Prostate gland (tissue), 2 donors: ENCODE results near the gene KRT6B. TPM values are rescaled to one million over a fixed set of nuclear protein-coding genes. Genes with fewer than 3 reads are reported as not detected.
"Not testable (repeated sequence)": the region's sequence is repeated elsewhere in the genome, so short reads cannot be mapped to it uniquely, and the experiment has no call there.

Source experiments
- DNase-seq: peaks from one replicate; pipeline ENCODE4 v3.0.0-alpha.2; 2019; ENCODE audit warnings: low spot score
- H3K27ac ChIP-seq, 2 donors: fragments of 200-600 bp; sonication (generic); 2 replicates each; pipeline ENCODE4 v1.5.1; 2017 to 2019
- H3K27me3 ChIP-seq: fragments of 200-600 bp; sonication (generic); replicated peaks from 2 replicates; pipeline ENCODE4 v1.5.1; 2019; ENCODE audit not compliant: insufficient read depth
- H3K36me3 ChIP-seq, 2 donors: fragments of 200-600 bp; sonication (generic); 1 replicate in 1 of 2; 2 replicates in 1 of 2; pipeline versions ENCODE4 v1.5.1 to v1.8.1; 2017 to 2019
- H3K4me1 ChIP-seq: fragments of 200-600 bp; sonication (generic); replicated peaks from 2 replicates; pipeline ENCODE4 v1.5.1; 2019
- H3K4me3 ChIP-seq, 2 donors: fragments of 200-600 bp; sonication (generic); 2 replicates each; pipeline ENCODE4 v1.5.1; 2017 to 2019
- H3K9me3 ChIP-seq: fragments of 200-600 bp; sonication (generic); 2 replicates; pipeline ENCODE4 v1.5.1; 2017
- POLR2A ChIP-seq: fragments of 450-650 bp; IDR thresholded peaks from one replicate; pipeline ENCODE4 v1.6.1; 2016; ENCODE audit warnings: antibody characterized with exemption, mild to moderate bottlenecking
- POLR2AphosphoS5 ChIP-seq: sonication (generic); formaldehyde crosslinking; IDR thresholded peaks from one replicate; pipeline ENCODE4 v1.6.1; 2017; ENCODE audit warnings: antibody characterized with exemption
- WGBS: methylation state at CpG from one replicate; pipeline ENCODE4 v1.1.5; 2018; 5-methylcytosine and 5-hydroxymethylcytosine counted together
- intact Hi-C: fragments of 100-400 bp; cut with DNase I; formaldehyde crosslinking; loops from one replicate; pipeline ENCODE4 v1.14.2; 2022
- total RNA-seq, 2 donors: library from RNA; depleted of rRNA; stranded (reverse); fragments of >200 nt; gene quantifications; one replicate each; pipeline ENCODE4 v1.1.0, GENCODE V29; 2016
- TF ChIP-seq, protein P1 (sequence below), 4 experiments: fragments of 200-600 bp in 2 of 4; fragments of 450-650 bp in 2 of 4; sonication (generic) in 2 of 4; IDR thresholded peaks; 1 replicate in 3 of 4; 2 replicates in 1 of 4; pipeline ENCODE4 v1.5.1; 2016 to 2019; ENCODE audit warnings: antibody characterized with exemption in 4 of 4, mild to moderate bottlenecking in 2 of 4, moderate library complexity in 2 of 4

Gene KRT6B
- total RNA-seq, 2 donors from 2014 or later: 0.40 to 0.87 TPM

DNA sequence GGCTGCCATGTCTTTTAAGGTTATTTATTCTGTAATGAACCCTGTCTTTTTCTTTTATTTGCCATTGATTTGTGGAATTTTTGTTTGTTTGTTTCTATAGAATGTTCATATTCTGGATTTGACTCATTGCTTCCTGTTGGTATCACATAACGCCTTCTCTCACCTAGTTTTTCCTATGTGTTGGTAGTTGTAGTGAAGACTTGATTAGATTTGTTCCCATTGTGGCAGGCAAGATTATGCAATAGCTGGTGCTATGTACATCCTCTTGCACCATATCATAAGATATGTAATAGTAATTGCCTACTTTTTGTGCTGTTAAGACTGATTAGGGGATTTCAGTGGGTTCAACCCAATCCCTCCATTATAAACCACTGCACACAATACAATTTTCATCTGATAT, 3.9 kb upstream of the KRT6B start:
- Histone ChIP-seq H3K9me3 (no peaks in the 10 kb centered on the region), H3K4me3 (no peak overlapping the region), H3K36me3 (no peaks in the 10 kb centered on the region), H3K4me1 (no peaks in the 10 kb centered on the region), H3K27me3 (no peaks in the 10 kb centered on the region), H3K27ac (no peak overlapping the region)
- no peak for TF ChIP-seq POLR2A
- TF ChIP-seq, protein P1, sequence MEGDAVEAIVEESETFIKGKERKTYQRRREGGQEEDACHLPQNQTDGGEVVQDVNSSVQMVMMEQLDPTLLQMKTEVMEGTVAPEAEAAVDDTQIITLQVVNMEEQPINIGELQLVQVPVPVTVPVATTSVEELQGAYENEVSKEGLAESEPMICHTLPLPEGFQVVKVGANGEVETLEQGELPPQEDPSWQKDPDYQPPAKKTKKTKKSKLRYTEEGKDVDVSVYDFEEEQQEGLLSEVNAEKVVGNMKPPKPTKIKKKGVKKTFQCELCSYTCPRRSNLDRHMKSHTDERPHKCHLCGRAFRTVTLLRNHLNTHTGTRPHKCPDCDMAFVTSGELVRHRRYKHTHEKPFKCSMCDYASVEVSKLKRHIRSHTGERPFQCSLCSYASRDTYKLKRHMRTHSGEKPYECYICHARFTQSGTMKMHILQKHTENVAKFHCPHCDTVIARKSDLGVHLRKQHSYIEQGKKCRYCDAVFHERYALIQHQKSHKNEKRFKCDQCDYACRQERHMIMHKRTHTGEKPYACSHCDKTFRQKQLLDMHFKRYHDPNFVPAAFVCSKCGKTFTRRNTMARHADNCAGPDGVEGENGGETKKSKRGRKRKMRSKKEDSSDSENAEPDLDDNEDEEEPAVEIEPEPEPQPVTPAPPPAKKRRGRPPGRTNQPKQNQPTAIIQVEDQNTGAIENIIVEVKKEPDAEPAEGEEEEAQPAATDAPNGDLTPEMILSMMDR (IDR thresholded peaks at IDR 0.05): no peak
- TF ChIP-seq POLR2AphosphoS5: no peak
- intact Hi-C loops: no loop called here
- DNase-seq: no peak
- WGBS: 91% methylated on average over 1 of the region's 1 CpG

- H3K9me3 ChIP-seq: no peaks in the 10 kb centered on the region
- 29% methylated on average over 3 of the region's 3 CpGs for WGBS
- no peak for DNase-seq
- no peaks in the 10 kb centered on the region for H3K36me3 ChIP-seq
- H3K4me3 ChIP-seq: no peak overlapping the region
- peak overlapping the region in 1 of 2 donors; percentile 19 for H3K27ac ChIP-seq
- no peaks in the 10 kb centered on the region for H3K4me1 ChIP-seq
- TF ChIP-seq POLR2AphosphoS5: peak; percentile 42
- TF ChIP-seq, protein P1 (IDR thresholded peaks at IDR 0.05): no peak
- intact Hi-C loops: no loop called here
- H3K27me3 ChIP-seq: no peaks in the 10 kb centered on the region
These were observed 2.7 kb upstream of the KRT6B start for GRCh38 chr12:52454411-52455201.

DNA sequence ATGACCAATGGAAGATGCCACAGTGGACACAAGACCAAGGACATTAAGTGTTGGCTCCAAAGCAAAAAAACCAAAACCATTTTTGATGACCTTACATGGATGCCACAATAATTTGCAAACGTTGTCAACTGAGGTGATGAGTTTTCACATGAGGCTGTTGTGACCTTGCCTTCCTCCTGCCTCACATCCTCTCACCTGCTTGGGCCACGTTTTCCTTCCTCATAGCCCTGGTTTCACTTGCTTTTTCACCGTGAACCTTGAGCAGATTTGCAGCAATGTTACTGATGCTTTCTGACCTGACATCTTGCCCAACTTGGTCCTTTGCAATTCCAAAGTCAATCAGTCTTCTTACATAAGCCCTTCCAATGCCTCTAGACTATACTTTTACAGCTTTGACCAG, 3.7 kb downstream of the KRT6B start:
- no peak for TF ChIP-seq POLR2AphosphoS5
- TF ChIP-seq POLR2A: no peak
- TF ChIP-seq, protein P1 (IDR thresholded peaks at IDR 0.05): no peak
- H3K27me3 ChIP-seq: no peaks in the 10 kb centered on the region
- intact Hi-C loops: no loop called here
- no peak overlapping the region for H3K4me3 ChIP-seq
- no peaks in the 10 kb centered on the region for H3K36me3 ChIP-seq
- DNase-seq: no peak
- H3K9me3 ChIP-seq: no peaks in the 10 kb centered on the region
- no peak overlapping the region for H3K27ac ChIP-seq
- no peaks in the 10 kb centered on the region for H3K4me1 ChIP-seq
- WGBS: 74% methylated on average over 3 of the region's 3 CpGs

GRCh38 chr12:52447196-52447595, 4.8 kb downstream of the KRT6B start:
- intact Hi-C loops, H3K4me1 ChIP-seq, H3K27ac ChIP-seq, H3K27me3 ChIP-seq, H3K36me3 ChIP-seq, H3K4me3 ChIP-seq, DNase-seq, H3K9me3 ChIP-seq: not testable (repeated sequence)
- WGBS: 93% methylated on average over 10 of the region's 11 CpGs

DNA sequence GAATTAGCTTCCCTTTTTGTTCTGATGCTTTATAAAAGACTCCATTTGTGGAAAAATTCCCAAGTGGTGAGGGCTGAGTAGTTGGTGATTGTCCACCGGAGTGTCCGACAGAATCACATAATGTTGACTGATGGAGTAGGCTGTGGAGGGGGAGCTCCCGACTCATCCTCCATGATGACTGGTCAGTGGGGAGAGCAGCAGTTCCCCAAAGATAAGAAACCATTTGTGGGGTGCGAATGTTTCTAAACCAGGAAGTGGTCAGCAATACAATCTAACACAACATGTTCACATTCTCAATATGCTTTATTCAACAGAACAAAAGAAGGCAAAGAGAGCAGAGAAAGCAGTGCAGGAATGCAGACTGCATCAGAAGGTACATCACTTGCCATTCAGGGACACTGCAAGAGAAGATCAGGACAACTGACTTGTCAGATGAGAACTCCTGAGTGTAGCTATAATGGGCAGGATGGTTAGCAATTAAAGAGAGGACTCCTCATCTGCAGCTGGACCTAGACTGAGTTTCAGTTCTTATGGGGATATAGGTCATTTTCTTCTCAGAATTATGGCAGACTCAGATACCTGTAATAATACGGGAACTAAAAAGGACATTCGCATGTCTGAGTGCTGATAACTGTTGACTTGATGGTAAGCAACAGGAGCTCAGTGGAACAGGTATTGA, 5.4 kb downstream of the KRT6B start:
- WGBS: 85% methylated on average over 6 of the region's 6 CpGs
- H3K9me3 ChIP-seq: no peaks in the 10 kb centered on the region

More for the DNA sequence above, 5.4 kb downstream of the KRT6B start:
- Histone ChIP-seq H3K4me1 (no peaks in the 10 kb centered on the region), H3K27ac (no peak overlapping the region), H3K36me3 (no peaks in the 10 kb centered on the region), H3K27me3 (no peaks in the 10 kb centered on the region), H3K4me3 (no peak overlapping the region)
- no peak for DNase-seq
- TF ChIP-seq POLR2AphosphoS5 (no peak), POLR2A (no peak)
- TF ChIP-seq, protein P1 (IDR thresholded peaks at IDR 0.05): no peak
- intact Hi-C loops: no loop called here
